Loucy (cell line): Measurements from ENCODE around the gene ANGPTL2.

Source experiments
- H2AFZ ChIP-seq: fragments of 200-600 bp; sonication (generic); 2 replicates; pipeline ENCODE4 v1.6.0; 2016; ENCODE audit warnings: antibody characterized with exemption, mild to moderate bottlenecking, low read length, moderate library complexity
- H3F3A ChIP-seq: fragments of 200-600 bp; 2 replicates; pipeline ENCODE4 v1.6.0; 2016; ENCODE audit warnings: antibody characterized with exemption, low read depth, mild to moderate bottlenecking
- H3K27me3 ChIP-seq: fragments of 200-600 bp; sonication (generic); 2 replicates; pipeline ENCODE4 v1.6.1; 2014; ENCODE audit warnings: low read length, mild to moderate bottlenecking; ENCODE audit not compliant: insufficient read depth, poor library complexity, severe bottlenecking
- H3K36me3 ChIP-seq: fragments of 200-600 bp; sonication (generic); 2 replicates; pipeline ENCODE4 v1.6.1; 2016; ENCODE audit warnings: low read length; ENCODE audit not compliant: insufficient read depth
- H3K4me1 ChIP-seq: fragments of 200-600 bp; sonication (generic); 2 replicates; pipeline ENCODE4 v1.5.1; 2014; ENCODE audit warnings: low read length, mild to moderate bottlenecking; ENCODE audit not compliant: insufficient read depth, poor library complexity, severe bottlenecking
- H3K4me2 ChIP-seq: fragments of 200-600 bp; sonication (generic); 2 replicates; pipeline ENCODE4 v1.6.0; 2014; ENCODE audit warnings: antibody characterized with exemption, low read length, low read depth, mild to moderate bottlenecking; ENCODE audit not compliant: poor library complexity, severe bottlenecking
- H3K4me3 ChIP-seq: fragments of 200-600 bp; sonication (generic); 2 replicates; pipeline ENCODE4 v1.5.1; 2014; ENCODE audit warnings: low read length, mild to moderate bottlenecking, mixed read lengths; ENCODE audit not compliant: poor library complexity, severe bottlenecking
- H3K79me2 ChIP-seq: fragments of 200-600 bp; sonication (generic); 2 replicates; pipeline ENCODE4 v1.6.1; 2014; ENCODE audit warnings: low read length; ENCODE audit not compliant: insufficient read depth
- H3K9ac ChIP-seq: fragments of 200-600 bp; sonication (generic); 2 replicates; pipeline ENCODE4 v1.6.0; 2014; ENCODE audit warnings: mild to moderate bottlenecking, low read depth, low read length, moderate library complexity; ENCODE audit not compliant: poor library complexity, severe bottlenecking
- H3K9me2 ChIP-seq: fragments of 200-600 bp; sonication (generic); replicated peaks from 2 replicates; pipeline ENCODE4 v1.6.1; 2016; ENCODE audit warnings: low read depth, low read length, mixed read lengths
- H3K9me3 ChIP-seq: fragments of 200-600 bp; sonication (generic); 2 replicates; pipeline ENCODE4 v1.6.1; 2014; ENCODE audit warnings: mild to moderate bottlenecking, antibody characterized with exemption, low read length, low read depth; ENCODE audit not compliant: insufficient read depth
- H4K20me1 ChIP-seq: fragments of 200-600 bp; sonication (generic); 2 replicates; pipeline ENCODE4 v1.6.0; 2014; ENCODE audit warnings: antibody characterized with exemption, low read length, mild to moderate bottlenecking; ENCODE audit not compliant: insufficient read depth, poor library complexity, severe bottlenecking
- EZH2phosphoT487 ChIP-seq: fragments of 200-600 bp; IDR thresholded peaks from 2 replicates; pipeline ENCODE4 v1.6.1; 2018; ENCODE audit warnings: antibody characterized with exemption, mild to moderate bottlenecking, moderate library complexity, borderline replicate concordance
- TF ChIP-seq, protein P1 (sequence below): fragments of 200-600 bp; sonication (generic); conservative IDR thresholded peaks from 2 replicates; pipeline ENCODE4 v1.5.1; 2014; ENCODE audit warnings: mild to moderate bottlenecking, antibody characterized with exemption, low read length

The ANGPTL2 gene

DNA sequence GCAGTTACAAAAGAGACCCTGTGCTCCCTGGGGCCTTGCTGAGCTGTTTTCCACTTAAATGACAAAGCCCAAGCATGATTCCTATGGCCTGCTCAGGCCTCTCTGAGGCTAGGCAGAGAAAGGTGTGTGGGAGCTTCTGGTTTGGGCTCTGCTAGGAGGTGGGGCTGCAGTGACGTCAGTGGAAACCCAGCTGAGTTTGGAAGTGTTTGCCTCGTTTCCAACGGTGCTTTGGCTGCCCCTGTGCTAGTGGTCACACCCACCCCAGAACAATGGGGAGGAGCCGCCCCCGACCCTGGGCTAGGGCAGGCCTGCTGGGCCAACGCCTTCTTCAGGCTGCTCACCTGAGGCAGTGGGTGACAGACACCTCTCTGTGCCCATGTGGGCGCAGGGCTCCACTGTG, 10.4 kb downstream of the ANGPTL2 start:
- H2AFZ ChIP-seq, result no peak overlapping the region
- no peak overlapping the region for H3K4me2 ChIP-seq
- no peaks in the 10 kb centered on the region for H4K20me1 ChIP-seq

DNA sequence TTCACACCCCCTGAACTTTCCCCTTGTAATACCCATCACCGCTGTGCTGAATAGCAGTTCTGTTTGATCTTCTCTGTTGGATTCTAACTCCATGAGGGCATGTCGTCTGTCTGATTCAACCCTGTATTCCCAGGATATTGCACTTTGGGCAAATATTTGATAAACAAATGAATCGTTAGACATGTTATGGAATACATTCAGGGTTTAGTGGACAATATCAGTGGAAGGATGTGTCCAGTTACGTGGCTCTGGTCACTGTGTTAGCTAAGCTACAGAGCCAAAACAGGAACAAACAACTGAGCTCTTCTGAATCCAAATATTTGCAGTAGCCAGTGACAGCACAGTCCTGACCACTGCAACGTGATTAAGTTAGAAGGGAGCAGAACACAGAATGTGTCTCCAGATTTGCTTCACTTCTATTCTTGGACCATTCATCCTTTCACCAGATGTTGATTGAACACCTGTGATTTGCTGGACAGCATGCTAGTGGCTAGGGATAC, 13.2 kb downstream of the ANGPTL2 start:
- no peaks in the 10 kb centered on the region for H3K36me3 ChIP-seq
- no peak overlapping the region for H2AFZ ChIP-seq
- no peak overlapping the region for H3K4me3 ChIP-seq
- no peaks in the 10 kb centered on the region for H3K9me3 ChIP-seq
- no peaks in the 10 kb centered on the region for H3K9me2 ChIP-seq
- H3K4me1 ChIP-seq, result no peaks in the 10 kb centered on the region
- no peaks in the 10 kb centered on the region for H4K20me1 ChIP-seq
- H3K9ac ChIP-seq, result no peak overlapping the region
- H3K79me2 ChIP-seq, result no peaks in the 10 kb centered on the region
- H3K27me3 ChIP-seq, result no peaks in the 10 kb centered on the region
- no peaks in the 10 kb centered on the region for H3F3A ChIP-seq
- no peak for TF ChIP-seq EZH2phosphoT487
- TF ChIP-seq, protein P1, sequence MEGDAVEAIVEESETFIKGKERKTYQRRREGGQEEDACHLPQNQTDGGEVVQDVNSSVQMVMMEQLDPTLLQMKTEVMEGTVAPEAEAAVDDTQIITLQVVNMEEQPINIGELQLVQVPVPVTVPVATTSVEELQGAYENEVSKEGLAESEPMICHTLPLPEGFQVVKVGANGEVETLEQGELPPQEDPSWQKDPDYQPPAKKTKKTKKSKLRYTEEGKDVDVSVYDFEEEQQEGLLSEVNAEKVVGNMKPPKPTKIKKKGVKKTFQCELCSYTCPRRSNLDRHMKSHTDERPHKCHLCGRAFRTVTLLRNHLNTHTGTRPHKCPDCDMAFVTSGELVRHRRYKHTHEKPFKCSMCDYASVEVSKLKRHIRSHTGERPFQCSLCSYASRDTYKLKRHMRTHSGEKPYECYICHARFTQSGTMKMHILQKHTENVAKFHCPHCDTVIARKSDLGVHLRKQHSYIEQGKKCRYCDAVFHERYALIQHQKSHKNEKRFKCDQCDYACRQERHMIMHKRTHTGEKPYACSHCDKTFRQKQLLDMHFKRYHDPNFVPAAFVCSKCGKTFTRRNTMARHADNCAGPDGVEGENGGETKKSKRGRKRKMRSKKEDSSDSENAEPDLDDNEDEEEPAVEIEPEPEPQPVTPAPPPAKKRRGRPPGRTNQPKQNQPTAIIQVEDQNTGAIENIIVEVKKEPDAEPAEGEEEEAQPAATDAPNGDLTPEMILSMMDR, result no peak
- no peak overlapping the region for H3K4me2 ChIP-seq

More for the DNA sequence above, 10.4 kb downstream of the ANGPTL2 start:
- Histone ChIP-seq H3K4me3 (no peak overlapping the region), H3K27me3 (no peaks in the 10 kb centered on the region), H3K9ac (no peak overlapping the region), H3K9me2 (no peaks in the 10 kb centered on the region), H3K4me1 (peaks cover 15% of the 10 kb centered on the region), H3F3A (no peaks in the 10 kb centered on the region), H3K9me3 (no peaks in the 10 kb centered on the region), H3K79me2 (no peaks in the 10 kb centered on the region), H3K36me3 (no peaks in the 10 kb centered on the region)
- no peak for TF ChIP-seq EZH2phosphoT487
- TF ChIP-seq, protein P1, result no peak

DNA sequence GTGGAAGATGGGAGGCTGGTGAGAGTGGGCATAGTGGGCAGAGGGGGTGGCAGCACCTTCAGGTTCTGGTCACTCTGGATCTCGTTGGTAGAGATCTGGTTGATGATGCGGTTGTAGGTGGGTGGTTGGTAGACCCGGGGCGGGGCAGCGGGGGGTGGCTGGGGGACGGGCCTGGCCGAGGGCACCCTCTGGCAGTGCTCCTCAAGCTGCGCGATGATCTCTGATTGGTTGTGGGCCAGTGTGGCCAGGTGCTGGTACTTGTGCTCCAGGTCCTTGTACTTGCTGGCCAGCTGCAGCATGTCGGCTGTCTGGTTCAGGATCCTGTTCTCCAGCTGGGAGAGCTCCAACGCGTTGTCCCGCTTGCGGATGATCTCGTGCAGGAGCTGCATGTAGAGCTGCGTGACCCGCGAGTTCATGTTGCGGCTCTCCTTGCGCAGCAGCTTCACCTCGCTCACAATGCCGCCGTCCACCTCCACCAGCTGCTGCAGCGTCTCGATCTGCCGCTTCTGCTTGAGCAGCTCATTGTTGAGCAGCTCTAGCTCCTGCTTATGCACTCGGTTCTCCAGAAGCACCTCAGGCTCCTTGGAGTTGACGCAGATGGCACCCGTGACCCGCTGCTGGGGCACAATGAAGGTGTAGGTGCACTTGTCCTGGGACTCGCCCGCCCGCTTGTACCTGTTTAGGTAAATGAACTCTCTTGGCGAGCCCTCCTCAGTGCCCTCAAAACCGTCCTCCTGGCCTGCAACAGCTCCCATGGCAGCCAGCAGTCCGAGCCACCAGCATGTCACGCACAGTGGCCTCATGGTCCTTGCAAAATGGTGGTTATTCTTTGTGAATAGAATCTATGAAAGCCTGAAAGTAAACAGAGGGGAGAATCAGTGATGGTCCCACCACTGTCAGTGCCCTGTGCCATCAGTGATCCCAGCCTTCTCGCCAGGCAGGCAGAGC, 14.2 kb downstream of the ANGPTL2 start:
- no peaks in the 10 kb centered on the region for H3K27me3 ChIP-seq
- no peaks in the 10 kb centered on the region for H3K36me3 ChIP-seq
- TF ChIP-seq, protein P1, result no peak
- no peak for TF ChIP-seq EZH2phosphoT487
- no peaks in the 10 kb centered on the region for H3K9me2 ChIP-seq
- H3F3A ChIP-seq, result no peaks in the 10 kb centered on the region
- H3K9ac ChIP-seq, result no peak overlapping the region
- no peaks in the 10 kb centered on the region for H3K9me3 ChIP-seq
- no peaks in the 10 kb centered on the region for H3K4me1 ChIP-seq
- H3K79me2 ChIP-seq, result no peaks in the 10 kb centered on the region
- no peak overlapping the region for H2AFZ ChIP-seq
- no peaks in the 10 kb centered on the region for H4K20me1 ChIP-seq
- H3K4me2 ChIP-seq, result no peak overlapping the region
- H3K4me3 ChIP-seq, result no peak overlapping the region
